Measurements from ENCODE around the gene LSM14A.

DNA sequence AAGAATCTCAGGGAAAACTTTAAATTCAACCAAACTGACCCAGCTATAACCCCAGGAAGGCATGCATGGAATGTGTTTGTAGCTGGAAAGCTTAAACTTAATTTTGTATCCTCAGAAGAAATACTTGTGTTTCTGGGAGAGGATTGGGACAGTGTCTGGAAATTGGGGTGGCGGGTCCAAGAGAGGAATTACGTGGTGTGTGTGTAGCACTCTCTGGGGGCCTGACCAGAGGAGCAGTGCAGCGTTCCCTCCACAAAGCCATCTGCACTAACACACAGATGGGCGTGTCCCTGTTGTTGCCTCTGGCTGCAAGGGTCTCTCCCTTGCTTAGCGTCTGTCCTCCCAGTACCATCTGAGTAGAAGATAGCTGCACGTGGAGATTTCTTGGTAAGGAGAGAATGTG lies 88.5 kb downstream of the LSM14A start:
- TF ChIP-seq CTCF (IDR thresholded peaks at IDR 0.05) (no peak), POLR2A (IDR thresholded peaks at IDR 0.05) (no peak)
